Measurements from ENCODE around the gene TOP3B.

DNA sequence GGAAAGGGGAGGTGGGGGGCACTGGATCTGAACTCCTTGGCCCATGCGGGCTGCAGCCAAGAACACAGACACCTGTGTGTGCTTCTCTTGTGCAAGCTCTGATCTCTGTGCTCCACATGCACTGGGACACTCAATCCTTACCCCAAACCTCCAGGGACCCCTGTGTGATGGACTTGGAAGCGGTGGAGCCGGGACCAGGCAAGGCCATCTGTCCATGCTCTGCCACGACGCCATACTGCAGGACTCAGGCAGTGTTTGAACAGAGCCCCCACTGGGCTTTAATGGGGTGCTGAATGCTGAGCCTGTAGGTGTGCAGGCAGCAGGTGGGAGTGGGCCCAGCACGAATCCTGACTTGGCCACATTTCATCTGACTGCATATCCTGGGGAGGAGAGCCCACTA is 53.3 kb downstream of the TOP3B start:
- TF ChIP-seq, protein P1, sequence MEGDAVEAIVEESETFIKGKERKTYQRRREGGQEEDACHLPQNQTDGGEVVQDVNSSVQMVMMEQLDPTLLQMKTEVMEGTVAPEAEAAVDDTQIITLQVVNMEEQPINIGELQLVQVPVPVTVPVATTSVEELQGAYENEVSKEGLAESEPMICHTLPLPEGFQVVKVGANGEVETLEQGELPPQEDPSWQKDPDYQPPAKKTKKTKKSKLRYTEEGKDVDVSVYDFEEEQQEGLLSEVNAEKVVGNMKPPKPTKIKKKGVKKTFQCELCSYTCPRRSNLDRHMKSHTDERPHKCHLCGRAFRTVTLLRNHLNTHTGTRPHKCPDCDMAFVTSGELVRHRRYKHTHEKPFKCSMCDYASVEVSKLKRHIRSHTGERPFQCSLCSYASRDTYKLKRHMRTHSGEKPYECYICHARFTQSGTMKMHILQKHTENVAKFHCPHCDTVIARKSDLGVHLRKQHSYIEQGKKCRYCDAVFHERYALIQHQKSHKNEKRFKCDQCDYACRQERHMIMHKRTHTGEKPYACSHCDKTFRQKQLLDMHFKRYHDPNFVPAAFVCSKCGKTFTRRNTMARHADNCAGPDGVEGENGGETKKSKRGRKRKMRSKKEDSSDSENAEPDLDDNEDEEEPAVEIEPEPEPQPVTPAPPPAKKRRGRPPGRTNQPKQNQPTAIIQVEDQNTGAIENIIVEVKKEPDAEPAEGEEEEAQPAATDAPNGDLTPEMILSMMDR (IDR thresholded peaks at IDR 0.05), result no peak
- no peak for TF ChIP-seq POLR2A (IDR thresholded peaks at IDR 0.05)

Data from tibial nerve (tissue), 3 donors.